ENCODE data around the gene CAMTA2.

The CAMTA2 gene

GRCh38 chr17:4967539-4968485 lies 19.7 kb downstream of the CAMTA2 start, which contains the start of gene SPAG7:
Gene SPAG7 (minus strand): TSS chr17:4967817. CDS start chr17:4967804, 13 bp downstream.
- DNase-seq, result peak; percentile 94 to 95

- DNase-seq, result peak; percentile 93 to 96
Measured at GRCh38 chr17:4966844-4967538, 20.5 kb downstream of the CAMTA2 start.

DNA sequence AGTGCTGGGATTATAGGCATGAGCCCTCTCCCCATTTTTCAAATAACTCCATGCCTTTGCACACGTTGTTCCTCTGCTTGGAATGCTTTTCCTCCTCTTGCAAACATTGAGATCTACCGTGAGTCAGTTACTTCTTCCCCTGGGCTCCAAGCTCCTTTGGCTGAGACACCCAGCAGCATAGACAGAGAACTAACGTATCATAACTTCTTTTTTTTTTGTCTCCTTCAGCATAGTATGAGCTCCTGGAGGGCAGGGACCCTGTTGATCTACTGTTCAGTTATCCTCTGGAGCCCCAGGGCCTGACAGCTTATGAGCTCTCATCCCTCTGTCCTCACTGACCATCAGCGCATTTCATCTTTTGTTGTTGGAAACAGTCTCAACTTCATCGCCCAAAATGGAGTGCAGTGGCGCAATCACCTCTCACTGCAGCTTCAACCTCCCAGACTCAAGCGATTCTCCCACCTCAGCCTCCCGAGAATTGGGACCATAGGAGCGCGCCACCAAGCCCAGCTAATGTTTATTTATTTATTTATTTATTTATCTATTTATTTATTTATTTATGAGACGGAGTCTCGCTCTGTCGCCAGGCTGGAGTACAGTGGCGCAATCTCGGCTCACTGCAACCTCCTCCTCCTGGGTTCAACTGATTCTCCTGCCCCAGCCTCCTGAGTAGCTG lies 22.0 kb downstream of the CAMTA2 start:
- no peak for DNase-seq

DNA sequence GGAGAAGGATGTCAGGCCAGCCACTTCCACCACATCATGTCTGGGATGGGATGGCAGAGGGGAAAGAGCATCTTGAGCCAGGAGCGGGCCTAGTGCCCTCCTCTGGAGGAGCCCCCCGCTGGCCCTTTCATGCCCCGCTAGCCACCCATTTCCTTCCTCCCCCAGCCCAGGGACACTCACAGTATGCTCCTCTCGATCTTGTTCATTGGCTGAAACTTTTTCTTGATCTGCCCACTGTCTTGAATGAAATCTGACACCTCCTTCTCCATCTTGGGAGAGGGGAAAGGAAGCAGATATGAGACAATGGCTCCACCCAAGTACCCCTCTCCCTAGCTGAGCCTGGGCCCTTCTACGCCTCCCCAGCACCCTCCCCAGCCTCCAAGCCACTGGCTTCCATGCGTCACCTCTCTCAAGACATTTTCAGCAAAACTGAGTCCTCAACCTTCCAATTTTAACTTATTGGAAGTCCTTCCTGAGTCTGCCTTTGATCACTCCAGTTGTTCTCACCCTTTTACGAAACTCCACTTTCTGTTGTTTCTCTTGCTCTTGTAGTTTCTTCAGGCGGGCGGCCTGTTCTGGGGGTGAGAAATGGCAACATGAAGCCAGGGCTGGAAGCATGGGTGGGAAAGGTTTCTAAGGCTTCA lies 27.1 kb downstream of the CAMTA2 start:
- DNase-seq, result no peak

DNA sequence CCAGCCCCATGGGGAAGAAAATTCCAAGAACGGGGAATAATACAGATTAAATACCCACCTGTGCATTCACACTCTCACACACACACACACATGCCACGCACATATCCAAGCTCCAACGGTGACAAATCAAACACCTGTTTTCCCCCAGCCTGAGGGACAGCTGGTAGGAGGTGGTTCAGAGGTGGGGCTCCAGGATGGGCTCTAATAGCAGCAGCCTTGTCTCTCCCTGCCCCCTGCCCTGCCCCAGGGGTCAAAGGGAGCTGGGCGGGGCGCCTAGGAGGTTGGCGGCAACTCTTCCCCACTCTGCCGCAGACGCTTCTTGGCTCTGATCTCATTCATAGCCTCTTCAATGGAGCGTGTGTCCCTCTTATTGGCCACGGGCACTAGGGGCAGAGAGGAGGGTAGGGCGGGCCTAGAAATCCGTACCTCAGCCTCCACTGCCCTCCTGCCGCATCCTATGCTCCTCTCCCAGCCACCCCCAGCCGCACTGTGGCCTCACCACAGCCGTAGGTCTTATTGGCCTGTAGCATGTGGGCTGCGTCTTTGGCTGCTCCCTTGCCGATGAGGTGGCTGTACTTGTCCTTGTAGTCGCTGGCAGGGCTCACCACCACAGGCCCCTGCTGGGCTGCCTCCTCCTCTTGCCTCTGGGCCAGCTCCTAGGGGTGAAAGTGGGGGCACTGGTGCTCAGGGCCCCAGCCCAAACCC lies 28.1 kb downstream of the CAMTA2 start:
- DNase-seq, result no peak

DNA sequence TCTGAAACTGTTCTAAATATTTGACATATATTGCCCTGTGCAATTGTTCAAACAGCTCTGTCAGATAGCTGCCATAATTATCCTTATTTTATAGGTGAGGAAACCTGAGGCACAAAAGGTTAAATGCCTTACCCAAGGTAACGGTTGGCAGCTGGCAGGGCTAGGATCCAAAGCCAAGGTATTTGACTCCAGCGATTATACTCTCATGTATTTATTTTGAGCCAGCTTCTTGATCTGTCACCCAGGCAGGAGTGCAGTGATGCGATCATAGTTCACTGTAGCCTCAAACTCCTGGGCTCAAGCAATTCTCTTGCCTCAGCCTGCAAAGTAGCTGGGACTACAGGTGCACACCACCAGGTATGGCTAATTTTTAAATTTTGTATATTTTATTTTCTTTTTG lies 29.4 kb downstream of the CAMTA2 start:
- no peak for DNase-seq

GRCh38 chr17:4956493-4957061 lies 30.9 kb downstream of the CAMTA2 start:
- peak; percentile 64 to 72 for DNase-seq

GRCh38 chr17:4955091-4955490 lies 32.4 kb downstream of the CAMTA2 start:
- DNase-seq, result no peak

- no peak for DNase-seq
Measured at GRCh38 chr17:4953451-4953961, 34.0 kb downstream of the CAMTA2 start.

DNA sequence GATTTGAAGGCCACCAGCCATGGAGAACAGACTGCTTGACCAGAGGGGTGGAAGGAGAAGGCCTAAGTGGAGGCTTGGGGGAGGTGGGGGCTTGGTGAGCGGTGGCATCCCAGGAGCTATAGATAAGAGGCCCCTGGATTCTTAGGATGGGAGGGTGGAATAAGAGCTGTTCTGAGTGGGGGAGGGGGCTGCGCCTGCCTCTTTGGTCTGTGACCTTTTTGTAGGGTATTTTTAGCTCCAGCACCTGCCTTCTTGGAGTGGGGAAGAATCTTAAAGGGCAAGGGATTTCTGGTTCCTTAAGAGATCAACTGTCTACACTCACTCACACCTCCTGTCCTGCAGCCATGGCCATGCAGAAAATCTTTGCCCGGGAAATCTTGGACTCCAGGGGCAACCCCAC lies 36.0 kb downstream of the CAMTA2 start:
- DNase-seq, result no peak

- DNase-seq, result no peak
Measured at GRCh38 chr17:4950746-4951204, 36.7 kb downstream of the CAMTA2 start, which contains the start of gene ENO3. Gene ENO3 (plus strand): TSS chr17:4951119. CDS start chr17:4951830, 711 bp downstream.

GRCh38 chr17:4950075-4950745 lies 37.3 kb downstream of the CAMTA2 start:
- peak; percentile 51 to 62 for DNase-seq

GRCh38 chr17:4949321-4950074 lies 38.0 kb downstream of the CAMTA2 start:
- DNase-seq, result peak; percentile 81 to 83

- peak; percentile 74 to 81 for DNase-seq
Measured at GRCh38 chr17:4948931-4949320, 38.5 kb downstream of the CAMTA2 start.

DNA sequence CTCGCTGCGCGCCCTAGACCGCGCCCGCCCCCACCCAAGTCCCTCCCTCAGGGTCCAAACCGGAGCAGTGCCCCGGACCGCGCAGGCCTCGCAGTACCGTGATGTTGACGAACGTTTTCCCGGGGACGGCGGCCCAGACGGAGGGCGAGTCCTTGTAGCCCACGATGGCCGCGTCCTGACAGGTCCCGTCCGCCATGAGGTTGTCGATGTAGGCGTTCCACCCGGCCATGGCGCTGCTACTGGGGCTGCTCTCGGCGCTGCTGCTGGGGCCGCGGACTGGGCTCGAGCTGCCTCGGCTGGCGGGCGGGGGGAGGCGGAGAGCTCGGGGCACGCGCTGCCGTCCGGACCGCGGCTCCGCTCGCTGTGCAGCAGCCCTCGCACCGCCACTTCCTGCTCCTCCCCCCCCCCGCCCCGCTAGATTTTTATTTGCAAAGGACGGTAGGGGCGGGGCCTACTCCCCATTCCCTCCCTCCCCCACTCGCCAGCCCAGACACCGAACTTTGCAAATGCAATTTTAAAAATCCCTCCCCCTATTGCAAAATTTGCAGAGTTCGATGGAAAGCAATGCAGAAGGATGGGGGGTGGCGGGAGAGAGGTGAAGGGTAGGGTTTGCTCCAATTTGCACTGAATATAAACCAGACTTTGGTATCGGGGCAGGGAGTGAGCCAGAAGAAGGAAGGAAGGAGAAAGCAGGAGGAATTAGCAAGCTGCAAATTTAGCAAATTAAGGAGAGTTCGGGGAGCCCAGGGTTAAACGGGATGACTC lies 39.1 kb downstream of the CAMTA2 start, which contains the start of gene PFN1:
TSS of gene PFN1 (minus strand) at position 365 of the 765 bp plus-strand sequence. CDS start at position 229, 136 bp downstream.
- peak; percentile 92 to 93 for DNase-seq

- DNase-seq, result peak; percentile 74 to 79
Measured at GRCh38 chr17:4947411-4948165, 39.9 kb downstream of the CAMTA2 start.

GRCh38 chr17:4947010-4947410 lies 40.5 kb downstream of the CAMTA2 start:
- no peak for DNase-seq

Measured in activated CD4-positive, alpha-beta T cell treated with anti-CD3 and anti-CD28 coated beads, Interleukin-2, amount 50 U/mL, for 48 hours (primary cell).